Measurements from ENCODE around the gene STUM.

Gene STUM

DNA sequence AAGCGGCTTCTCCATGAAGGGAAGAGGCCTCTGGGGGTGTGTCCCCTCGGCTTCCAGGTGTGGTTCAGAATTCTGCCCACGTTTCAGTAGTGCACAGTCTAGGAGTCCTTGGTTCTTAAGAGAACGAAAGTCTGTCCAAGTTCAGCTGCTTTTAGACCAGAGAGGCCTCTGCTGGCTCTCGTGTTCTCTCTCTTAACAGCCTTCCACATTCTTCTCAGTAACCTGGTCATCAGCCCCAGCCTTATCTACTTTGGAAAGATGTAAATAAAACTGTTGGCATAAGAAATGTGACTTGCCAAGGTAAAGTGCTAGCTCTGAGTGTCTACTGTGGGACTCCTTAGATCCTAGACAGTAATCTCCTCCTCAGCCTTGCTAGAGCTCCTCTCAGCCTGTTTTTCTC lies 15.3 kb upstream of the STUM start:
- DNase-seq (ENCODE audit: low spot score), result no peak

DNA sequence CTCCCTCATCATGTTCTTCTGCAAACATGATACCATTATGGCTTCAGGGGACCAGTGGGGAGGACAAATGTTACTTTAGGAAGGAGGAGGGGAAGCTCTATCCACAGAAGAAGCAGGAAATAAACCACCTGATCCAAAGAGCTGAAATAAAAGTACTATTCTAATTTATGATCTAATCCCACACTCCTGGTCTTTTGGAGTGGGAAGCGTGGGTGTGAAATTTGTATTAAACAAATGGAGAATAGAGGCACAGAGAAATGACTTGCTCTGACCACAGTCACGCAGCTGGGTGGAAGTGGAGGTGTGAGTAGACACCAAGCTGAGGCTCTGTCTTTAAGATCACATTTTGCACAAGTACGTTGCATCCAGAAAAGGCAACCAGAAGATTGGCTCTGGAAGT lies 14.5 kb upstream of the STUM start:
- no peak for DNase-seq (ENCODE audit: low spot score)

DNA sequence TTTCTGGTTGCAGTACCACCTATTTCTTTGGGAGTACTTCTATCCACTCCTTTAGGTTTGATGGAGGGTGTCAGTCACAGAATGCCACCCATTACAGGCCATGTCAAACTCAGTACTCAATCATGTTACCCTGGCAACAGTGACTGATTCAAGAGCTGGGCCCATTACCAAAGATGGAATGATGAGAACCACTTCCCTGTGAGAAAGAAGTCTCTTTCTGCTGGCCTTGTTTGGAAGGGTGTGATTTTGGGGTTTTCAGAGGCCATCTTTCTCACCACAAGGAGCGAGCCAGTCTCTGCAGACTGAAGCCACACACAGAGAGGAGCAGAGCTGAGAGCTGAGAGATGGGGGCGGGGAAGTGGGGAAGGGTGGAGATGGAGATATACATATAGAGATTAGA lies 13.9 kb upstream of the STUM start:
- no peak for DNase-seq (ENCODE audit: low spot score)

DNA sequence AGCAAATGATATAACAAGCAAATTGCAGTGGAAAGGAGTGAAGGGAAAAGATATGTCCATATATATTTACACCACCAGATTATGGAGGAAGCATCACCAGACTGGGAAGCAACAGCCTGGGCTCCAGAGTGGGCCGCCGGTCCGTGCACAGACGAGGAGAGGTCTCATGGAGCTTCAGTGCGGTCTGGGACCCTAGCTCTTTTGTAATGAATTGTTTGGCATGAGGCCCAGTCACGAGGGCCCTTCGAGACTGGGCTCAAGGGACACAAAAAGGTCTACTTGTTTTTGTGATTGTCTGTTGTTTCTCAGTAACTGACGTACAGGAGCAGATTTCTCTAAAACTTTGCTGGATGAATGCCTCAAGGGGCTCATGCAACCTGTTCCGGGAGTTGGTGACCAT lies 12.9 kb upstream of the STUM start:
- DNase-seq (ENCODE audit: low spot score), result no peak

DNA sequence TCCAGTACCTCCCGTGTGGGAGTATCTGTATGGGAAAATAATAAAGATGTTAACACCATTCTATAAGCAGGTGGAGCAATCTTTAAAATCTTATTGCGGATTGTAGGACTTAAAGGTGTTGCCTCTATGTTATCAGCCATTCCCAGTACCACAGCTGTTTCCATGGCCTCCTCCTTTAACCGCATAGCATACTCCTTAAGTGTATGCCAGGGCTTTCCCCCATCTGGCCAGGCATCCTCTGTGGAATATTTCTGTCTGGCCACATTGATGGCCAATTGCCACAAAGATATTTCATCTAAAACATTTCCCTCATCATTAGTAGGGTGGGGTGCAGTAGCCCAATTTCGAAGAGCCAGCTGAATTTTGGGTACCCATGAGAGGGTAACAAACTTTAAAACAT lies 7.3 kb upstream of the STUM start:
- no peak for DNase-seq (ENCODE audit: low spot score)

DNA sequence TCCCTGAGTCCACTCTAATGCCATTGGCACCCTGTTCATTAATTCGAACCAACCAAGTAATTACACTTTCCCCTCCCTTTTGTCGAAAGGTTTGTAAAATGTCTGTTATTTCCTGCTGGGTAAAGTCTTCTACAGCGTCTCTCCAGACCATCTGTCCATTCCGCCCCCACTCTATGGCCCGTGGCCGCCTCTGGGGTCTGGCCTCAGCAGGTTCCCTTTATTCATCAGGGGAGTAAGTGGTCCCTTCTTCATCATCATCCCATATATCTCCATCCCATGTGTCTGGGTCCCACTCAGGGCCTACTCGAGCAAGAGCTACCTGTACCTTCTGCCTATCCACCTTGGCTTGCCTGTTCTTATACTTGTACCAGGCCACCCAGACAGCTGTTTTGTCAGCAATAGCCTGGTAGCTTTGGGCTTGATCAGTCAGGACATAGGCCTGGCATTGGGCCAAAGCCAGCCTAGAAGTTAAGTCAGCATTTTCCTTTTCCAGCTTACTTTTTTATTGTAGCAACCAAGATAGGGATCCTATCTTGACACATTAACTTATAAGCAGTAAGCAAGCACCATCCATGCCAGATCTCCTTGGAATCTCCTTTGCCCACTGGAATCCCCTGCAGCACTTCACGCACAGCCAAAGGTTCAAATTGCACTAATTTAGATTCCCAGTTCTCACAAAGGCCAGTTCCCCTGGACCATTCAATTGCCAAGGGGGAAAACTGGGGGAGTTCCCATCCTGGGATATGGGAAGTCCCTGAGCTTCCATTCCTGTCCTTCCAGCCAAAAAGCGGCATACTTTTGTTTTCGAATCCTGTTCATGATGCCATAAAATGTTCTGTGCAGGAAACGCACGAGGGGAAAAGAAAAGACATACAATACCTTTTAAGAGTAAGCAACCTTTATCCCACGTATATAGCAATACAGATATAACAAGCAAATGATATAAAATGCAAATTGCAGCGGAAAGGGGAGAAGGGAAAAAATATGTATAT lies 6.6 kb upstream of the STUM start:
- no peak for DNase-seq (ENCODE audit: low spot score)

DNA sequence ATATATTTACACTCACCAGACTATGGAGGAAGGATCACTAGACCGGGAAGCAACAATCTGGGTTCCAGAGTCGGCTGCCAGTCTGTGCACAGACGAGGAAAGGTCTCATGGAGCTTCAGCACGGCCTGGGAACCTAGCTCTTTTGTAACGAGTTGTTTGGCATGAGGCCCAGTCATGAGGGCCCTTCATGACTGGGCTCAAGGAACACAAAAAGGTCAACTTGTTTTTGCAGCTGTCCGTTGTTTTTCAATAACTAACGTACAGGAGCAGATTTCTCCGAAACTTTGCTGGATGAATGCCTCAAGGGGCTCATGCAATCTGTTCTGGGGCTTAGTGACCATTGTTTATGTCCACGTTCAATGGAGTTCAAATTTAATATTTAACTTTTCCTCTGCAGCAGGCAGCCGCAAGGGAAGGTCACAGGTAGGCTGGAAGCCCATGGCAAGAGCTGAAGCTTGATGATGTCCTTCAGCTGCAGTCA lies 5.9 kb upstream of the STUM start:
- DNase-seq (ENCODE audit: low spot score), result no peak

DNA sequence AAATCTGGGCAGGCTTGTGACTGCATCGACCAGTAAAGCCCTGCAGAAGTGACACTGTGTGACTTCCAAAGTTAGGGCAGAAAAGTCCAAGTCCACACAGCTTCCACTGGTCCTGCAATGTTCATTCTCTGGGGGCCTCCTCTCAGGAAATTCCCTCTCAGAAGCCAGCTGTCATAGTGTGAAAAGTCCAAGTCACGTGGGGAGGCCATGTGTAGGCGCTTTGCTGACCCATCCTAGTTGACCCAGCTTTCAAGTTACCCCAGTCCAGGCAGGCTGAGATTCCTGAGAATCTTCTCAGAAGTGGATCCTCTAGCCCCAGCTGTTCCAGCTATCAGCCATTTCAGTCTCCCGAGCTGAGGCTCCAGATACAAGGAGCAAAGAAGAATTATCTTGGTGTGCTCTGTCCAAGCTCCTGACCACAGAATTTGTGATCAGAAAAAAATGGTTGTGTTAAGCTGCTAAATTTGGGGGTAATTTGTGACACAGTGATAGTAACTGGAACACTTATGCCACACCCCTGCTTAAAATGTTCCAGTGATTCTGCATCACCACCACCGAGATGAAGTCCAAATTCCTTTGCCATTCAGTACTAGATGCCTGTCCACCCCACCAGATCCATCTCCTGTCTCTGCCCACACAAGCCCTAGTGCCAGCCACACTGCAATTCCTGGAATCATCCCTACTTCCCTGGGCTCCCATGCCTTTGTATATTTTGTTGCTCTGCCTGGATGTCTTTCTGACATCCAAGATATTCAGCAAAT lies 2.5 kb upstream of the STUM start:
- no peak for DNase-seq (ENCODE audit: low spot score)

DNA sequence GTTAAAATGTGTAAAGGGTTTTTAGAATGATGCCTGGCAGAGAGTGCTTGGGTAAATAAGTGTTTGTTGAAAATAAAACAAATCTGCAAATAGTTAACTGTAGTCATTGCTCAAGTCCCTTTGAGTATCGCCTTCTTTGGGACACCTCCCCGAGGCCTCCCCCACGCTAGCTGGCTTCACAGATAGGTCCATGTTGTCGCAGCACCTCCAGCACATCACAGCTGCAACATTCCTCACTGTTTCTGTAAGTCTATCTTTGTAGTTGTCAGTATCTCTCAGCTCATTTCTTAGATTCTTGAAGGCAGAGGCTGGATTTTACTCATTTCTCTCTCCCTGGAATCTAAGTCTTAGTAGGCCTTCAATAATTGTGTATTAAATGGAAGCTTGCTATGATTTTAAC lies 1.6 kb upstream of the STUM start:
- DNase-seq (ENCODE audit: low spot score), result no peak

DNA sequence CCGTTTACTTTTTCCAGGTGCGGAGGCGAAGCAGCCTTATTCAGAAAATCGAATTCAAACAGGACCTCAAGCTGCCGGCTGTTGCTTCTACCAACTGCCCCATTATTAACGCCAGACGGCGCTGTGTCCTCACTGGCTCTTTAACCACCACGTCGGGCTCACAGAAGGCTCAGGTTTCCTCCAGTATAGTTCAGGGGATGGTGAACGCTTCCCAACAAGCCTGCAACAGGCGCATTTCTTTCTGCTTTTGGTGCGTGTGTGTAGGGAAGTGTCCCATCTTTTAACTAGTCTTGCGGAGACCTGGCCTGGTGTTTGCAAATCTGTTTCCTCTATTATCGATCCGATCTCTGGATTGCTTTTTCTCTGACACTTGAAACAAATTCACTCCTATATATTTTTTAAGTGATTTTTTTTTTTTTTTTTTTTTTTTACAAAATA lies 791 bp upstream of the STUM start:
- peak; percentile 93 for DNase-seq (ENCODE audit: low spot score)

DNA sequence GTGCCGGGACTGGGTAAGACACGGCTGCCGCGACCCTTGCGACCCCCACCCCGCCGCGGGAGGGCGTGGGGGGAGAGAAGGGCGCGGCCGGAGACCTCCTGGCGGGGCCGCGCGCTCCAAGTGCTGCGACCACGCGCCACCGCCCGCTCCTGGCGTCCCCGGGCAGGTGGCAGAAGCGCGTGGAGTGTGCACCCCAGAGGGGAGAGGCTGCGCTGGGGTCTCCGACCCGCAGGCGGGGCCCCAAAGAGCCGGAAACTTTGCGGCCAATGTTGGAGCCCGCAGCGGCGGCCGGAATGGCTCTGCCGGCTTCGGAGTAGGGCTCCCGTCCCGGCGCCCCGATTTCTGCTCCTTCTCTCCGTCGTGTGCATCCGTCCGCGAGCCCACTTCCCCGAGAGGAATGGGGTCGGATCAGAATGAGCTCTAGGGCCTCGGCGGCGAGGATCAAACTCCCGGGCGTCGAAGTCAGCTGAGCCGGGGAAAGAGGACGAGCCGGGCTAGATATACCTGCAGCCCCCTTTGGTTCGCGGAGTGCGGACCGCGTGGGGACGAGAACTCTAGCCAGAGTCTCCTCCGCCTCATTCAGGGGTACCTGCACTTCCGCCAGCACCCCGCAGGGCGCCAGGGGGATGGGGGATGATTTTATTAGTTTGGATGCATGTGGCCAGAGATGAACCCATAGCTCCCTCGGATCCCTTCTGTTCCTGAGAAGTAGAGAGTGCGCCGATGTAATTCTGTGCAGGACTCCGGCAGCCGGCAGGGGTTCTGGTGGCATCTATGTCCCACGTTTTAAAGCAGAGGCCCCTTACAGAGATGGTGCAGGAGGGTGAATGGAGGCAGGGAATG lies 751 bp downstream of the STUM start:
- no peak for DNase-seq (ENCODE audit: low spot score)

DNA sequence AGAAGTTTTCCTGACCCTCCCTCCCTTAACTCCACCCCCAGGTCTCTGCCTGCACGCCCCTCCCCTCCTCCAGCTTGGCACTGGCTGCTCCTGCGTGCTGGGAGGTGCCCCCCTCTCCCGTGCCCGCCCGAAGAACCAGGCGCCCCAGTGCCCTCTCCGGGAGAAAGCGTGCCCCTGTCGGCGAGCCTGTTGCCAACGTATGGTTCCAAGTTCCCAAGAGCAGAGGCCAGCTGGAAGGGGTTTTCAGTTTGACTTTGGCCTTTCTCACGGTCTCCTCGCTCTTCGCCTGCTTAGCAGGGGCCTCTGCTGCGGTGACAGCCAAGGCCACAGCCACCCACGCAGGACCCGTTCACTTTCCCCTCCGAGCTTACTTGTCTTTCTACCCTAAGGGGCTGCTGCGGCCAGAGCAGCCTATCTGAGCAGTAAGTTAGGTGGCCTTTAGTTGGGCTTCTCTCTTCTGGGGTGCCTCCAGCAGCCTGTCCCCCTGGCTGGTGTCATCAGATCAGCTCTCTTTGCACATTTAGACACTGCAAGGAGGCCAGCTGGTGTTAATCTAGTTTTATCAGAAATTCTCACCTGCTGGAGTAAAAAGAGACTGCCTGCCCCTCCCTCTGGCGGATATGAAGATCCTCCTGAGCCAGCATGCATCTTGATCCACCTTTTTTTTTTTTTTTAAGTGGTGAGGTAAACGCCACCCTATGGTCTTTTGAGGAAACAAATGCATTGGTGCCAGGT lies 1.5 kb downstream of the STUM start:
- peak; percentile 77 for DNase-seq (ENCODE audit: low spot score)

DNA sequence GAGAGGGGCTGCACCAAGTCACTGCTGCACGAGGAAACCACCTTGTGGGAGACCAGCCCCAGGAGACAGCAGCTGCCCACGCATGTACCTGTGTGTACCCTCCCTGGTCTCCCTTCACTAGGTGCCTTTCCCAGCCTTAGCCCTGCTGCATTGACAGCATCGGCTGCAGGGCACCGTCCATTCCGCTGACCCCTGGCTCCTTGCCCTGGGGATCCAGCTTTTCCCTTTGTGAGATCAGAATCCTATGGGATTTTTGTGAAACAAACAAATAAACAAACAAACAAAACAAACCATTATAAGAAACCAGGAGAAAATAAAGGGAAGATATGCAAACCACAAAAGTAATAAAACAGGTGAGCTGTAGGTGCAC lies 2.1 kb downstream of the STUM start:
- no peak for DNase-seq (ENCODE audit: low spot score)

DNA sequence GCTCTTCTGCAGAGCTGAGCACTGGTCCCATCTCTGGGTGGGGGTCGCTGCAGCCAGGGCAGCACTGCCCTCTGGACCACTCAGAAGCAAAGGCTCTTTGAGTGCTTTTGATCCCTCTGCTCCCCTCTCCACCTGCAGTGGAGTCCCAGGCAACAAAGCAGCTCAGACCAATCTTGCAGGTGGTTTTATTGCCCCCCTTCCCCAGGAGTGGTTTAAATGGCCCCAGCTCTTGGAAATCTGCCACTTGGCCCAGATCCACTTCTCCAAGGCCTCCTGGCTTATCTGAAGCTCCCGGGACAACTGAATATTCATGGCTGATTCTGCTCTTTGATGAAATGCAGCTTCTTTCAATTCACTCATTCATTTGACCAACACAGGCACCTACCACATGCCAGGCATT lies 2.7 kb downstream of the STUM start:
- no peak for DNase-seq (ENCODE audit: low spot score)

DNA sequence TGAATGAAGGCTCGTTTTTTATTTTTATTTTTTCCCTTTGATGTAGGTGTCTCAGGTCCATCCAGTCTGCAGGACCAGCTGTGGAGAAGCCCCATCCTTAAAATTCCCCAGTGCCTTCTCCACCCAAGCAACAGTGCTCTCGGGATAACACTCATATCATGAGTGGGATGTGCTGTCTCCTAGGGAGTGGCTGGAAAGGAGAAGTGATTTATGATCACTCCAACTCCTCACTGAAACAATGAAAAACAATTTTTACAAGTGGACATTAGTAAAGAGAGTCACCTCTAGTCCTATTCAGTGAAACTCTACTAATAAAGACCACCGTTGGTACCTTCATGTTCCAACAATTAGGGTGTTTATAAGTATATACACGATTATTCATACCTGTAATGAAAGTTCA lies 3.5 kb downstream of the STUM start:
- no peak for DNase-seq (ENCODE audit: low spot score)

DNA sequence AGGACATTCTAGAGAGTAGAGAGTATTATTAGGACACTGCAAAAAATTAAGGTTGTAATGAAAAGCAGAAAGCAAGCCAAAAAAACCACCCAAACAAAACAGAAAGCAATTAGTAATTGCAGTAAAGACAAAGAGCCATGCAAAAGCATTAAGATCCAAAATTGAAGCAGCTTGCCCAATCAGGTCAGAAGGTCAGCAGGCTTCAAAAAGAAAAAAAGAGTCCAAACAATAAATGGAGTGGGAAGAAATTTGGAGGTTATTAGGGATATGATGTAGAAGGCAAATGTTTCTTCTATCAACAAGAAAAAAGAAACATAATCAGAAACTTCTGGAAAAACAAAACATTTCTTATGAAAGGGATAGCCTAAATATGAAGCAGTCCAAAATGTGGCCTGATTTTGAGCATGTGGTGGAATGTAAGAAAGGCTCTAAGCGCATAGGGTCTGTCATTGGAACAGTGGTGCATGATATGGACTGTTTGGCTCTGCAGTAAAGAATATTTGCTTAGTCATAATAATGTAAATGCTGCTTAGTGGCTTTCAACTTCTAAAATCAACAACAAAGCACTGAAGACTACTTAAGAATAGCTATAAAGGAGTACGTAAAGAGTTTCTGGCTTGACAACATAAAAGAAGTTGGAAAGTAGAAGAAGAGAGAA lies 4.8 kb downstream of the STUM start:
- DNase-seq (ENCODE audit: low spot score), result no peak

DNA sequence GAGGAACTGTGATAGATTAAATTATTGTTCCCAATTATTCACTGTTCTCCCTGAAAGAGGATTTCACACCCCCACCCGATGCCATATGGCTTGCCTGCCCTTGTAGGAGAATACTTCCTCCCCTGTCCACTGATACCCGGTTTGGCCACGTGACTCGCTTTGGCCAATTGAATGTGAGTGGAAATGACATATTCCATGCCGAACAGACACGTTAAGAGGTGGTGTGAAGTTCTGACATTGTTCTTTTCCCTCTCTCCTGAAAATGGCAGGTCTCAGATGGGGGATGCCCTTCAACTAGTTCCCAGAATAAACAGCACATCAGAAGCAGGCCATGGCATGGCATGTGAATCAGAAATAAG lies 5.3 kb downstream of the STUM start:
- no peak for DNase-seq (ENCODE audit: low spot score)

DNA sequence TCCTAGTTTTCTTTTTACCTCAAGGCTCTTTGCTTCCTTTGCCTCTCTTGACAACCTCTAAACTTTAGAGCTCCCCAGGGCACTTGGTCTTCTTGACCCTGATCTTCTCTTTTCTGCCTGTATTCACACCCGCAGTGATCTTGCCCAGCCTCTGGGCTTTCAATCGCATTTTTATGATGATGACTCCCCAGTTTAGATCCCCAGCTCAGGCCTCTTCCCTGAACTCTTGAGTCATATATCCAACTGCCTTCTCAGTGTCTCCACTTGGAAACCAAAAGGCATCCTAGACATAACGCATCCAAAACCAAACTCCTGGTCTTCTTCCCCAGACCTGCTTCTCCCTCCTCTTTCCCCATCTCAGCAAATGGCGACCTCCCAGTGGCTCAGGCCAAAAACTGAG lies 6.5 kb downstream of the STUM start:
- DNase-seq (ENCODE audit: low spot score), result no peak

DNA sequence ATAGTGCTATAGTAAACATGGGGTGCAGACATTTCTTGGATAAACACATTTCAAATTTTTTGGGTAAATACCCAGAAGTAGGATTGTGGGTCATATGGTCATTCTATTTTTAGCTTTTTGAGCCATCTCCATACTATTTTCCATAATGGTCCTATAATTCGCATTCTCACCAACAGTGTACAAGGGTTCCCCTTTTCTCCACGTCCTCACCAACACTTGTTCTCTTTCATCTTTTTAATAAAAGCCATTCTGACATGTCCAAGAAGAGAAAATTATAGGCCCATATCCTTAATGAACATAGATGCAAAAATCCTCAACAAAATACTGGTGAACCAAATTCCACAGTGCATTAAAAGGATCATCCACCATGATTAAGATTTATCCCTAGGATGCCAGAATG lies 8.9 kb downstream of the STUM start:
- DNase-seq (ENCODE audit: low spot score), result no peak

DNA sequence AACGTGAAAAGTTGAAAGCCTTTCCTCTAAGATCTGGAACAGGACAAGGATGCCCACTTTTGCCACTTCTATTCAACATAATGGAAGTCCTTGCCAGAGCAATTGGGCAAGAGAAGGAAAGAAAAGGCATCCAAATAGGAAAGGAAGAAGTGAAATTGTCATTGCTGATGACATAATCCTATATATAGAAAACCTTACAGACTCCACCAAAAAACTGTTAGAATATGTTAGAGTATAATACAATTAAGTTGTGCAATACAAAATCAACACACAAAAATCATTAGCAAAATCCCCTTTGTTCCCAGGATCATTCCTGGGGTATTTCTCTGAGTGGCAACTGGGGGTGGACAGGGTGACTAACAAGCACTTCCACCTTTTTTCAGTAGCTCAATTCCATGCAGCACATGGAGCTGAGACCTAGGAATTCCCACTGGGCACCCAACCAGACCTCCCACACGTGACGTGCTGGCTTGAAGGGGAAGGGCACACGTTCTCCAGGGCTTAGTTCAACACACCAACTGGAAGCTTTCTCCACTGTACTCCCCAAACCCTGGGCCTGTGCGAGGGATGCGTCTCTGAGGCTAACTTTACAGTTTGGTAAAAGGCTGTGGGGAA lies 9.6 kb downstream of the STUM start:
- DNase-seq (ENCODE audit: low spot score), result no peak

DNA sequence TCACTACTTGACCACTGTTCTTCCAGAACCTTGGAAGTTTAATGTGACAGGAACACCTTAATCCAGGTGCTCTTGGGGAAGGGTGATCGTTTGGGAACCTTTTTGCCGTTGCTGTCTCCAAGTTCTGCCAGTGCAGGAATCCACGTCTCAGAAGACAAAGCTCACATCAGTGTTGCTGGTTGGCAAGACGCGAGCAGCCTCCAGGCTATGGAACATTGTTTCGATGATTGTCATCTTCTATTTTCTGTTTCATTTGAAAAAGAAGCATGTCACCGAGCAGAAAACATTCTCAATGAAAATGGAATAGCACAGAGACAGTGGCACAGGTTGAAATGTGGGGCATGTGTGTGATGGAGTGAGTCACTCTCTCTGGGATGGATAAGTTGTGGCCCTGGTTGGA lies 11.7 kb downstream of the STUM start:
- no peak for DNase-seq (ENCODE audit: low spot score)

All from Ammon's horn (tissue), 1 donor.